ENCODE results near the gene RMND5B. TPM values are rescaled to one million over a fixed set of nuclear protein-coding genes. Genes with fewer than 3 reads are reported as not detected.

Gene RMND5B
- total RNA-seq, 1 experiment from 2014 or later = 24.1 TPM

DNA sequence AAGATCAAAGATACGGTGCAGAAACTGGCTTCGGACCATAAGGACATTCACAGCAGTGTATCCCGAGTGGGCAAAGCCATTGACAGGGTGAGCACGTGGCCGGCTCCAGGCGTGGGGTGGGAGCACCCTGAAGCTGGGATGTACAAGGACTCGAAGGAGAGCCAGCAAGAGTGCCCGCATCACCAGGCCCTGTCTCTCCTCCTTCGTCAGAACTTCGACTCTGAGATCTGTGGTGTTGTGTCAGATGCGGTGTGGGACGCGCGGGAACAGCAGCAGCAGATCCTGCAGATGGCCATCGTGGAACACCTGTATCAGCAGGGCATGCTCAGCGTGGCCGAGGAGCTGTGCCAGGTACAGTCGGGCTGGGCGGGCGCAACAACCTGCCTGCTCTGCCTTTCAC lies 11.8 kb downstream of the RMND5B start:
- H3K9ac ChIP-seq (ENCODE audit: low read length) = no peak overlapping the region
- peaks cover 0 to 10% of the 10 kb centered on the region in 2 experiments; a peak in 1 of 4 replicates for H3K4me1 ChIP-seq (ENCODE audit: control insufficient read depth in 1 of 2, insufficient read depth in 2 of 2, low read length in 2 of 2)
- H3K36me3 ChIP-seq (ENCODE audit: control insufficient read depth in 1 of 2, insufficient read depth in 2 of 2, low read length in 2 of 2) = peaks cover 28% of the 10 kb centered on the region in 2 experiments; a peak in 3 of 4 replicates
- ATAC-seq = no peak
- H3K79me2 ChIP-seq (ENCODE audit: insufficient read depth, low read length) = no peaks in the 10 kb centered on the region
- TF ChIP-seq FOSL1 (IDR thresholded peaks at IDR 0.05; ENCODE audit: low read depth) (no peak), CBX3 (IDR thresholded peaks at IDR 0.05; ENCODE audit: low read depth) (no peak), ELF1 (IDR thresholded peaks at IDR 0.05; ENCODE audit: borderline replicate concordance, low read depth) (no peak), JUND (IDR thresholded peaks at IDR 0.05) (no peak), ZNF274 (IDR thresholded peaks at IDR 0.05; ENCODE audit: low read depth, low read length) (no peak), MAX (IDR thresholded peaks at IDR 0.05) (no peak), SP1 (IDR thresholded peaks at IDR 0.05; ENCODE audit: low read depth) (no peak), EZH2 (IDR thresholded peaks at IDR 0.05) (no peak), SRF (IDR thresholded peaks at IDR 0.05; ENCODE audit: low read depth) (no peak), YY1 (IDR thresholded peaks at IDR 0.05; ENCODE audit: extremely low read depth, insufficient replicate concordance, low read depth, low read length) (no peak), POLR2AphosphoS5 (IDR thresholded peaks at IDR 0.05; ENCODE audit: low read depth, low read length) (no peak), SIN3A (IDR thresholded peaks at IDR 0.05; ENCODE audit: low read depth) (no peak), POLR2A (IDR thresholded peaks at IDR 0.05; ENCODE audit: borderline replicate concordance, extremely low read depth, insufficient read depth, insufficient read length) (no peak)
- TF ChIP-seq, protein P1, sequence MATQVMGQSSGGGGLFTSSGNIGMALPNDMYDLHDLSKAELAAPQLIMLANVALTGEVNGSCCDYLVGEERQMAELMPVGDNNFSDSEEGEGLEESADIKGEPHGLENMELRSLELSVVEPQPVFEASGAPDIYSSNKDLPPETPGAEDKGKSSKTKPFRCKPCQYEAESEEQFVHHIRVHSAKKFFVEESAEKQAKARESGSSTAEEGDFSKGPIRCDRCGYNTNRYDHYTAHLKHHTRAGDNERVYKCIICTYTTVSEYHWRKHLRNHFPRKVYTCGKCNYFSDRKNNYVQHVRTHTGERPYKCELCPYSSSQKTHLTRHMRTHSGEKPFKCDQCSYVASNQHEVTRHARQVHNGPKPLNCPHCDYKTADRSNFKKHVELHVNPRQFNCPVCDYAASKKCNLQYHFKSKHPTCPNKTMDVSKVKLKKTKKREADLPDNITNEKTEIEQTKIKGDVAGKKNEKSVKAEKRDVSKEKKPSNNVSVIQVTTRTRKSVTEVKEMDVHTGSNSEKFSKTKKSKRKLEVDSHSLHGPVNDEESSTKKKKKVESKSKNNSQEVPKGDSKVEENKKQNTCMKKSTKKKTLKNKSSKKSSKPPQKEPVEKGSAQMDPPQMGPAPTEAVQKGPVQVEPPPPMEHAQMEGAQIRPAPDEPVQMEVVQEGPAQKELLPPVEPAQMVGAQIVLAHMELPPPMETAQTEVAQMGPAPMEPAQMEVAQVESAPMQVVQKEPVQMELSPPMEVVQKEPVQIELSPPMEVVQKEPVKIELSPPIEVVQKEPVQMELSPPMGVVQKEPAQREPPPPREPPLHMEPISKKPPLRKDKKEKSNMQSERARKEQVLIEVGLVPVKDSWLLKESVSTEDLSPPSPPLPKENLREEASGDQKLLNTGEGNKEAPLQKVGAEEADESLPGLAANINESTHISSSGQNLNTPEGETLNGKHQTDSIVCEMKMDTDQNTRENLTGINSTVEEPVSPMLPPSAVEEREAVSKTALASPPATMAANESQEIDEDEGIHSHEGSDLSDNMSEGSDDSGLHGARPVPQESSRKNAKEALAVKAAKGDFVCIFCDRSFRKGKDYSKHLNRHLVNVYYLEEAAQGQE (IDR thresholded peaks at IDR 0.05; ENCODE audit: low read depth) = no peak
- TF ChIP-seq, protein P2, sequence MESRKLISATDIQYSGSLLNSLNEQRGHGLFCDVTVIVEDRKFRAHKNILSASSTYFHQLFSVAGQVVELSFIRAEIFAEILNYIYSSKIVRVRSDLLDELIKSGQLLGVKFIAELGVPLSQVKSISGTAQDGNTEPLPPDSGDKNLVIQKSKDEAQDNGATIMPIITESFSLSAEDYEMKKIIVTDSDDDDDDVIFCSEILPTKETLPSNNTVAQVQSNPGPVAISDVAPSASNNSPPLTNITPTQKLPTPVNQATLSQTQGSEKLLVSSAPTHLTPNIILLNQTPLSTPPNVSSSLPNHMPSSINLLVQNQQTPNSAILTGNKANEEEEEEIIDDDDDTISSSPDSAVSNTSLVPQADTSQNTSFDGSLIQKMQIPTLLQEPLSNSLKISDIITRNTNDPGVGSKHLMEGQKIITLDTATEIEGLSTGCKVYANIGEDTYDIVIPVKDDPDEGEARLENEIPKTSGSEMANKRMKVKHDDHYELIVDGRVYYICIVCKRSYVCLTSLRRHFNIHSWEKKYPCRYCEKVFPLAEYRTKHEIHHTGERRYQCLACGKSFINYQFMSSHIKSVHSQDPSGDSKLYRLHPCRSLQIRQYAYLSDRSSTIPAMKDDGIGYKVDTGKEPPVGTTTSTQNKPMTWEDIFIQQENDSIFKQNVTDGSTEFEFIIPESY (IDR thresholded peaks at IDR 0.05; ENCODE audit: extremely low read depth, insufficient replicate concordance, low read length) = no peak
- no peaks in the 10 kb centered on the region for H4K20me1 ChIP-seq (ENCODE audit: insufficient read depth)
- no peak overlapping the region for H3K27ac ChIP-seq (ENCODE audit: low read depth, low read length)
- ChIA-PET RAD21 (ENCODE audit: low non-redundant PET in 1 of 2, low total read pairs in 2 of 2, uncharacterized antibody in 2 of 2, unreplicated experiment in 2 of 2) (no interaction called here), CTCF (interaction anchor here (1.5 to 10.8 kb wide), 2 partner anchors 11 to 67 kb away, joined by 7 to 98 read pairs; partner anchors contain the start of gene NHP2), POLR2A (interaction anchor here (1.0 kb wide), 1 partner anchor 66 kb away, joined by 3 read pairs; no protein-coding TSS in a partner anchor)
- DNase-seq (ENCODE audit: low read depth, low spot score) = no peak
- no peak overlapping the region for H3K4me2 ChIP-seq (ENCODE audit: low read length)
- no peaks in the 10 kb centered on the region for H3K27me3 ChIP-seq (ENCODE audit: insufficient read depth, low read length)
- no peaks in the 10 kb centered on the region for H3K9me3 ChIP-seq (ENCODE audit: control insufficient read depth in 1 of 2, insufficient read depth in 1 of 2, low read depth in 1 of 2, low read length in 2 of 2)
- H2AFZ ChIP-seq (ENCODE audit: low read depth, low read length, poor library complexity, severe bottlenecking) = no peak overlapping the region
- H3K4me3 ChIP-seq (replicated peaks in 1 of 2; ENCODE audit: low read depth in 1 of 2, low read length in 2 of 2) = no peak overlapping the region
- intact Hi-C loops (cut with micrococcal nuclease) = no loop called here
- BruUV-seq (replicated peaks) = no TSS peak
- no peaks in the 10 kb centered on the region for H3K9me2 ChIP-seq (ENCODE audit: insufficient read depth)

All from HCT116 (cell line).